ENCODE measurements around the gene PRDM16. TPM values are rescaled to one million over a fixed set of nuclear protein-coding genes. Genes with fewer than 3 reads are reported as not detected.

Gene PRDM16
- total RNA-seq, 1 experiment from 2014 or later, result 0.09 TPM

GRCh38 chr1:3429320-3429719 lies 360.3 kb downstream of the PRDM16 start:
- DNase-seq, result no peak
- Mint-ChIP-seq H3K27me3 (ENCODE audit: unreplicated experiment) (peaks cover 62% of the 10 kb centered on the region), H3K27ac (ENCODE audit: unreplicated experiment) (no peak overlapping the region), H3K4me1 (ENCODE audit: low read depth, unreplicated experiment) (no peaks in the 10 kb centered on the region), H3K36me3 (ENCODE audit: insufficient read depth, unreplicated experiment) (peaks cover 6% of the 10 kb centered on the region), H3K4me3 (ENCODE audit: low read depth, unreplicated experiment) (no peak overlapping the region), H3K9me3 (ENCODE audit: low read depth, unreplicated experiment) (no peaks in the 10 kb centered on the region)
- BruUV-seq (replicated peaks), result no TSS peak
- TF ChIP-seq, protein P1, sequence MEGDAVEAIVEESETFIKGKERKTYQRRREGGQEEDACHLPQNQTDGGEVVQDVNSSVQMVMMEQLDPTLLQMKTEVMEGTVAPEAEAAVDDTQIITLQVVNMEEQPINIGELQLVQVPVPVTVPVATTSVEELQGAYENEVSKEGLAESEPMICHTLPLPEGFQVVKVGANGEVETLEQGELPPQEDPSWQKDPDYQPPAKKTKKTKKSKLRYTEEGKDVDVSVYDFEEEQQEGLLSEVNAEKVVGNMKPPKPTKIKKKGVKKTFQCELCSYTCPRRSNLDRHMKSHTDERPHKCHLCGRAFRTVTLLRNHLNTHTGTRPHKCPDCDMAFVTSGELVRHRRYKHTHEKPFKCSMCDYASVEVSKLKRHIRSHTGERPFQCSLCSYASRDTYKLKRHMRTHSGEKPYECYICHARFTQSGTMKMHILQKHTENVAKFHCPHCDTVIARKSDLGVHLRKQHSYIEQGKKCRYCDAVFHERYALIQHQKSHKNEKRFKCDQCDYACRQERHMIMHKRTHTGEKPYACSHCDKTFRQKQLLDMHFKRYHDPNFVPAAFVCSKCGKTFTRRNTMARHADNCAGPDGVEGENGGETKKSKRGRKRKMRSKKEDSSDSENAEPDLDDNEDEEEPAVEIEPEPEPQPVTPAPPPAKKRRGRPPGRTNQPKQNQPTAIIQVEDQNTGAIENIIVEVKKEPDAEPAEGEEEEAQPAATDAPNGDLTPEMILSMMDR (IDR thresholded peaks at IDR 0.05; ENCODE audit: unreplicated experiment), result no peak
- CTCF ChIA-PET, result no interaction called here
- intact Hi-C loops (cut with micrococcal nuclease; ENCODE audit: unreplicated experiment), result no loop called here

DNA sequence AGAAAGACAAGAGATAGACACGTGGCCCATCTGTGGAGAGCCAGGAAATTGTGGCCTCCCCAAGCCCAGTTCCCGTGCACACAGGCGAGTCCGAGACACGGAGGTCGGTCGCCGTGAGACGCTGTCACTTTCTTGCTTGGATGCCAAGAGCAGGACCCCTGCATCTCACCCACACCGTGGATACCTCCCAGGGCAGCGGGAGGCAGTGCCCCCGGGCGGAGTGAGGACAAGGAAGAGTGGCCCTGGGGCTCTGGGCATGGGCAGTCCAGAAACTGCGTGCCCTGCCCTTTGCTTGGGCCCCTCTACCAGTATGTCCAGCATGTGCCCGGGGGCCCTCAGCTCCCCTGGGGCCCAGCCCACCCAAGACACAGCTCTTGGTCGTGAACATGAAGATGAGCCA lies 360.8 kb downstream of the PRDM16 start:
- Mint-ChIP-seq H3K27ac (ENCODE audit: unreplicated experiment) (no peak overlapping the region), H3K4me3 (ENCODE audit: low read depth, unreplicated experiment) (no peak overlapping the region), H3K27me3 (ENCODE audit: unreplicated experiment) (peaks cover 58% of the 10 kb centered on the region), H3K9me3 (ENCODE audit: low read depth, unreplicated experiment) (no peaks in the 10 kb centered on the region), H3K36me3 (ENCODE audit: insufficient read depth, unreplicated experiment) (peaks cover 6% of the 10 kb centered on the region), H3K4me1 (ENCODE audit: low read depth, unreplicated experiment) (no peaks in the 10 kb centered on the region)
- DNase-seq, result no peak
- intact Hi-C loops (cut with micrococcal nuclease; ENCODE audit: unreplicated experiment), result no loop called here
- CTCF ChIA-PET, result no interaction called here
- TF ChIP-seq, protein P1 (IDR thresholded peaks at IDR 0.05; ENCODE audit: unreplicated experiment), result no peak
- BruUV-seq (replicated peaks), result no TSS peak

GRCh38 chr1:3430406-3430805 lies 361.4 kb downstream of the PRDM16 start:
- CTCF ChIA-PET, result no interaction called here
- no peak overlapping the region for H3K27ac Mint-ChIP-seq (ENCODE audit: unreplicated experiment)
- TF ChIP-seq, protein P1 (IDR thresholded peaks at IDR 0.05; ENCODE audit: unreplicated experiment), result no peak
- no peaks in the 10 kb centered on the region for H3K9me3 Mint-ChIP-seq (ENCODE audit: low read depth, unreplicated experiment)
- H3K4me1 Mint-ChIP-seq (ENCODE audit: low read depth, unreplicated experiment), result no peaks in the 10 kb centered on the region
- DNase-seq, result no peak
- peaks cover 6% of the 10 kb centered on the region for H3K36me3 Mint-ChIP-seq (ENCODE audit: insufficient read depth, unreplicated experiment)
- intact Hi-C loops (cut with micrococcal nuclease; ENCODE audit: unreplicated experiment), result no loop called here
- no peak overlapping the region for H3K4me3 Mint-ChIP-seq (ENCODE audit: low read depth, unreplicated experiment)
- BruUV-seq (replicated peaks), result no TSS peak
- peaks cover 65% of the 10 kb centered on the region for H3K27me3 Mint-ChIP-seq (ENCODE audit: unreplicated experiment)

DNA sequence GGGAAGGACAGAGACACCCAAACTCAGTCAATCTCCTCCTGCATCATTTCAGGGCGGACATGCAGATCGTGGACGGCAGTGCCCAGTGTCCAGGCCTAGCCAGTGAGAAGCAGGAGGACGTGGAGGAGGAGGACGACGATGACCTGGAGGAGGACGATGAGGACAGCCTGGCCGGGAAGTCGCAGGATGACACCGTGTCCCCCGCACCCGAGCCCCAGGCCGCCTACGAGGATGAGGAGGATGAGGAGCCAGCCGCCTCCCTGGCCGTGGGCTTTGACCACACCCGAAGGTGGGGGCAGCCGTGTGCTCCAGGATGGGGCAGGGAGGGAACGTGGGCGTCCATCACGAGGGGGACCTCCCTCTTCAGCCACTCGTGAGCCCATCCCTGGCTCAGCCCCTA lies 361.8 kb downstream of the PRDM16 start:
- TF ChIP-seq, protein P1 (IDR thresholded peaks at IDR 0.05; ENCODE audit: unreplicated experiment), result no peak
- BruUV-seq (replicated peaks), result no TSS peak
- intact Hi-C loops (cut with micrococcal nuclease; ENCODE audit: unreplicated experiment), result no loop called here
- no peak overlapping the region for H3K4me3 Mint-ChIP-seq (ENCODE audit: low read depth, unreplicated experiment)
- H3K36me3 Mint-ChIP-seq (ENCODE audit: insufficient read depth, unreplicated experiment), result peaks cover 6% of the 10 kb centered on the region
- no peaks in the 10 kb centered on the region for H3K9me3 Mint-ChIP-seq (ENCODE audit: low read depth, unreplicated experiment)
- CTCF ChIA-PET, result no interaction called here
- H3K4me1 Mint-ChIP-seq (ENCODE audit: low read depth, unreplicated experiment), result no peaks in the 10 kb centered on the region
- peaks cover 69% of the 10 kb centered on the region for H3K27me3 Mint-ChIP-seq (ENCODE audit: unreplicated experiment)
- no peak overlapping the region for H3K27ac Mint-ChIP-seq (ENCODE audit: unreplicated experiment)
- no peak for DNase-seq
